GM10266 (cell line): ENCODE results near the gene FLT1.

Source experiments
- DNase-seq: peaks from one replicate; pipeline ENCODE4 v3.0.0; 2012; ENCODE audit errors: extremely low spot score
- TF ChIP-seq, protein P1 (sequence below): IDR thresholded peaks from 2 replicates; pipeline ENCODE4 v1.5.1; 2012; ENCODE audit warnings: mild to moderate bottlenecking, low read depth; ENCODE audit not compliant: control insufficient read depth, insufficient read depth; ENCODE audit errors: missing control alignments

FLT1 gene

DNA sequence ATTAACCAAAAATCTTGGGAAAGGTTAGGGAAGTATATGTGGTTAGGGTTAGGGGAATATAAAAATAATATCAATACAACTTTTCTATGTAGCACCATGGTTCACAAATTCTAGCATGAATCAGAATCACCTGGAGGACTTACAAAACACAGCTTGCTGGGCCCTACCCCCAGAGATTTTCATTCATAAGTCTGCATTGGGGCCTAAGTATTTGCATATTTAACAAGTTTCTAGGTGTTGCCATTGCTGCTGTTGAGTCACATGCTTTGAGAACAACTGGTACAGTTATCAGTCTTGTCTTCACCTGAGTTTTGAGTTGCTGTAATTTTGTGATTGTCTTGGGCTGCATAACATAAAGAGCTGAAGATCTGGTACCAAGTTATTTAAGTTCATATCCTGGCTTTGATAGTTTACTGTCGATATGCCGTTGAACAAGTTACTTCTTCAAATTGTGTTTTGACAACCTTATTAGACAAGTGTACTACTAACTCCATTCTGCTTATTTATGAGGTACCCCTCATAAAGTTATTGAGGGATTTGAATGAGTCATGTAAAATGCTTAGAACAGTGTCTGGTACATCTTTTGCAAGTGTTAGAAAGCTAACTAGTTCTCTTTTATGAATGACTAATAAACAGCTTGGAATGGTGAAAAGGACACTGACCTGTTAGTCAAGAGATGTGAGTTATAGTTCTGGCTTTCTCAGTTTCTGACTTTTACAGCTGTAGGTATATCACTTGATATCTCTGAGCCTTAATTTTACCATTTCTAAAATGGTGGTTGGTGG is 223.7 kb downstream of the FLT1 start:
- DNase-seq: no peak
- TF ChIP-seq, protein P1, sequence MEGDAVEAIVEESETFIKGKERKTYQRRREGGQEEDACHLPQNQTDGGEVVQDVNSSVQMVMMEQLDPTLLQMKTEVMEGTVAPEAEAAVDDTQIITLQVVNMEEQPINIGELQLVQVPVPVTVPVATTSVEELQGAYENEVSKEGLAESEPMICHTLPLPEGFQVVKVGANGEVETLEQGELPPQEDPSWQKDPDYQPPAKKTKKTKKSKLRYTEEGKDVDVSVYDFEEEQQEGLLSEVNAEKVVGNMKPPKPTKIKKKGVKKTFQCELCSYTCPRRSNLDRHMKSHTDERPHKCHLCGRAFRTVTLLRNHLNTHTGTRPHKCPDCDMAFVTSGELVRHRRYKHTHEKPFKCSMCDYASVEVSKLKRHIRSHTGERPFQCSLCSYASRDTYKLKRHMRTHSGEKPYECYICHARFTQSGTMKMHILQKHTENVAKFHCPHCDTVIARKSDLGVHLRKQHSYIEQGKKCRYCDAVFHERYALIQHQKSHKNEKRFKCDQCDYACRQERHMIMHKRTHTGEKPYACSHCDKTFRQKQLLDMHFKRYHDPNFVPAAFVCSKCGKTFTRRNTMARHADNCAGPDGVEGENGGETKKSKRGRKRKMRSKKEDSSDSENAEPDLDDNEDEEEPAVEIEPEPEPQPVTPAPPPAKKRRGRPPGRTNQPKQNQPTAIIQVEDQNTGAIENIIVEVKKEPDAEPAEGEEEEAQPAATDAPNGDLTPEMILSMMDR: no peak

DNA sequence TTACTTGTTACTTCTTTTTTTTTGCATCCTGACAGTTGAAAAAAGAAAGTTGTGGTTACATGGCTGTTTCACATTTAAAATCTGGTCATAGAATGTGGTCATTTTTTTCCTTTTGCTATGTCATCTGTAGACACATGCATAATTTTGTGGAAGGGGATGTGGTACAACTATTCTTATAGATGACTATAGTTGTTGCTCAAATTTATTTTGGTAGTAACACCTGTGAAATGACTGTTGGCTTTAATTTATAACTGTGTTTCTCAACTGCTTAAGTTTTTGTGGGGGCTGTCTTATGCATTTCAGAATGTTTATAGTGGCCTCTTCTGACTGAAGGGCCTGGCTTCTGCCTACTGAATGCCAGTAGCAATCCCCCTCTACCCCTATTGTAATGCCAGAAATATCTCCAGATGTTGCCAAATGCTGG is 226.1 kb downstream of the FLT1 start:
- TF ChIP-seq, protein P1: peak; percentile 27
- DNase-seq: peak; percentile 66

DNA sequence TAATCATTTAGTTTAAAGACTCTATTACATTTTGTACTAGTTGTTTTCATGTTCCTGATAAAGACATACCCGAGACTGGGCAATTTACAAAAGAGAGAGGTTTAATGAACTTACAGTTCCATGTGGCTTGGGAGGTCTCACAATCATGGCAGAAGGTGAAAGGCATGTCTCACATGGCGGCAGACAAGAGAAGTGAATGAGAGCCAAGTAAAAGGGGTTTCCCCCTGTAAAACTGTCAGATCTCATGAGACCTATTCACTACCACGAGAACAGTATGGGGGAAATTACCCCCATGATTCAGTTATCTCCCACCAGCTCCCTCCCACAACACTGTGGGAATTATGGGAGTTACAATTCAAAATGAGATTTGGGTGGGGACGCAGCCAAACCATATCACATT is 227.4 kb downstream of the FLT1 start:
- no peak for DNase-seq
- TF ChIP-seq, protein P1: no peak

DNA sequence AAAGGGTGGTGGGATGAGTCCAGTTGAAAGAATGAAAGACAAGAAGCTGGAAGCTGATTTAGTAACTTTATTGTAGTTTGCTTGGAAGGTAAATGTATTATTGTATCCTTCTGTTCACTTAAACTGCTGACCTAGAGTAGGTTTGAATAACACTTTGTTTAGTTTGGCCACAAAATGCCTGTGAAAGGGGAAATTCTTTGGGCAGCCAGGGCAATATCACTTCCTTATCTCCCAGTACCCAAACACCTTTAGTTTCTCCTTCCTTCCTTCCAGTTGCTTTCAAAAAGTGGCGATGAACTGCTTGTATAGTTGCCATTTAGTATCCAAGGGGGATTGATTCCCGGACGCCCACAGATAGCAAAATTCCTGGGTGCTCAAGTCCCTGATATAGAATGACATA is 236.5 kb downstream of the FLT1 start:
- DNase-seq: no peak
- TF ChIP-seq, protein P1: no peak

DNA sequence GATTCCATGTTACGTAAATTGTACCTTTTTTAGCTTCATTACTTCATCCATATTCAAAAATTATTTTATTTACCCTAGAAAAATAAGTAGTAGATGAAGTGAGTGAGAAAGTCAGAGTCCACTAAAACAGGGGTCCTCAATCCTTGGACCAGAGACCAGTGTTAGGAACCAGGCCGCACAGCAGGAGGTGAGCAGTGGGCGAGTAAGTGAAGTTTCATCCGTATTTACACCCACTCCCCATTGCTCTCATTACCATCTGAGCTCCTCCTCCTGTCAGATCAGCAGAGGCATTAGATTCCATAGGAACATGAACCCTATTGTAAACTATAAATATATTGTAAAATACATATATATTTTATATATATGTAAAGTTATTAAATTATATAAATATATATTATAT is 237.6 kb downstream of the FLT1 start:
- TF ChIP-seq, protein P1: no peak

DNA sequence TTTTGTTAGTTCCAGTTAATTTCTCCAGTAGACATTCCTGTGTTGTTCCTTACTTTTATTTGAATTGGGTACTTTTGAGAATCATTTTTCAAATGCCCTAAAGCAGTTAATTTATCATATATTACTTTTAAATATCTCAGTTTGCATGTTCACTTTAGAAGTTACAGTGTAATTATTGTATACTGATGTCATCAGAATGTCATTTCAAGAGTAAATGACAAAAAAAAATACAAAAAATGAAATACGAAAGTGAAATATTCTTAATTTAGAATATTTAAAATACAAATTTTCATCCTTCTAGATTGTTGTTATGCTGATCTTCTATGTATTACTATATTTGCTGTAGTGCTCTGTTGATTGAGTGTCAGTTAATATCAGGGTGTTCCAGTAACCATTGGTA is 242.4 kb downstream of the FLT1 start:
- TF ChIP-seq, protein P1: no peak
- no peak for DNase-seq

More for the DNA sequence above, 237.6 kb downstream of the FLT1 start:
- no peak for DNase-seq

DNA sequence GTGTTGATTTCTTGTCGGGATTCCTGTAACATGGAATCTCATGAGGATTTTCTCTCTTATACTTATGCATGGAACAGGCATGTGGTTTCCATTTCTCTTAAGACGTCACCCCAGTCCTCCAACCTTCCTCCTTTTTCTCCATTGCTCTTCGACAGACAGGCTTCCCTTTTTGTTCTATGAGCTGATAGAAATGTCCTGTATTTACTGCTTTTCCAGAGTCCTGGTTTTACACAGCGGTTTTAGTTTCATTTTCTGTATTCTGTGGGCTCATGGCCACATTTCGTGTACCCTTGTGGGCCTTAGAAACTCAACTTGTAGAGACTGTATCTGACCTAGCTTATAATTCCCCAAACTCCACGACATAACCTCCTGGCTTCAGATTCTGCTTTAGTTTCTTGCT is 243.5 kb downstream of the FLT1 start:
- DNase-seq: no peak
- TF ChIP-seq, protein P1: no peak
